SK-N-SH (cell line): Measurements from ENCODE around the gene MEIS2. TPM values are rescaled to one million over a fixed set of nuclear protein-coding genes. Genes with fewer than 3 reads are reported as not detected.

Source experiments
- CTCF ChIA-PET: fragments of 300-600, 350-600 bp; formaldehyde crosslinking; extraction: SDS; loops from one replicate; lab custom pipeline; 2021; lab: Yijun Ruan, JAX
- POLR2A ChIA-PET: fragments of 350-600 bp; sonication (Branson Sonifier 250); formaldehyde crosslinking; extraction: SDS; loops from one replicate; lab custom pipeline; 2020; ENCODE audit warnings: antibody characterized with exemption, inconsistent platforms; lab: Yijun Ruan, JAX
- DNase-seq: peaks from one replicate; pipeline ENCODE4 v3.0.0; 2012
- H2AFZ ChIP-seq: fragments of 200-600 bp; sonication (generic); 2 replicates; pipeline ENCODE4 v1.8.1; 2016; ENCODE audit warnings: antibody characterized with exemption, mild to moderate bottlenecking, low read depth
- H3F3A ChIP-seq: fragments of 200-600 bp; sonication (generic); replicated peaks from 2 replicates; pipeline ENCODE3; 2016; ENCODE audit warnings: antibody characterized with exemption, mild to moderate bottlenecking; ENCODE audit not compliant: insufficient read depth
- H3K27ac ChIP-seq, 2 experiments: fragments of 200-500 bp in 1 of 2; fragments of 200-600 bp in 1 of 2; sonication (Bioruptor generic) in 1 of 2; sonication (generic), shearing (Covaris generic) in 1 of 2; 2 replicates each; pipeline versions ENCODE4 v1.5.1 to v1.6.1; 2014 to 2016; ENCODE audit warnings: low read depth in 2 of 2, inconsistent platforms in 1 of 2, low read length in 1 of 2, mild to moderate bottlenecking in 1 of 2, mixed read lengths in 1 of 2
- H3K27me3 ChIP-seq: fragments of 200-600 bp; sonication (generic), shearing (Covaris generic); 2 replicates; pipeline ENCODE4 v1.6.1; 2016; ENCODE audit warnings: mixed run types; ENCODE audit not compliant: insufficient read depth
- H3K36me3 ChIP-seq, 2 experiments: fragments of 200-500 bp in 1 of 2; fragments of 200-600 bp in 1 of 2; sonication (Bioruptor generic) in 1 of 2; sonication (generic) in 1 of 2; replicated peaks in 1 of 2; 2 replicates each; pipeline versions ENCODE3 to v1.5.1; 2014 to 2016; ENCODE audit warnings: low read length in 1 of 2, mild to moderate bottlenecking in 1 of 2; ENCODE audit not compliant: insufficient read depth in 2 of 2, control insufficient read depth in 1 of 2
- H3K4me1 ChIP-seq, 2 experiments: fragments of 200-500 bp in 1 of 2; fragments of 200-600 bp in 1 of 2; sonication (Bioruptor generic) in 1 of 2; sonication (generic), shearing (Covaris generic) in 1 of 2; 2 replicates each; pipeline versions ENCODE4 v1.5.1 to v1.6.1; 2014 to 2016; ENCODE audit warnings: low read depth in 1 of 2, low read length in 1 of 2, mixed run types in 1 of 2; ENCODE audit not compliant: insufficient read depth in 2 of 2, control insufficient read depth in 1 of 2
- H3K4me2 ChIP-seq: fragments of 200-600 bp; sonication (generic), shearing (Covaris generic); 2 replicates; pipeline ENCODE4 v1.6.1; 2017; ENCODE audit warnings: mixed run types
- H3K4me3 ChIP-seq, 2 experiments: fragments of 200-500 bp in 1 of 2; fragments of 200-600 bp in 1 of 2; sonication (Bioruptor generic) in 1 of 2; sonication (generic), shearing (Covaris generic) in 1 of 2; 2 replicates each; pipeline versions ENCODE4 v1.5.1 to v1.8.1; 2014 to 2016; ENCODE audit warnings: low read depth in 2 of 2, inconsistent platforms in 1 of 2, low read length in 1 of 2, mild to moderate bottlenecking in 1 of 2, mixed read lengths in 1 of 2, moderate library complexity in 1 of 2
- H3K79me2 ChIP-seq: fragments of 200-600 bp; sonication (generic); 2 replicates; pipeline ENCODE4 v1.8.1; 2017; ENCODE audit warnings: mild to moderate bottlenecking; ENCODE audit not compliant: insufficient read depth
- H3K9ac ChIP-seq: fragments of 200-600 bp; sonication (generic); 2 replicates; pipeline ENCODE4 v1.6.1; 2017; ENCODE audit warnings: mixed run types
- H3K9me2 ChIP-seq: fragments of 200-600 bp; sonication (generic); 2 replicates; pipeline ENCODE4 v1.6.1; 2017; ENCODE audit warnings: mixed run types
- H3K9me3 ChIP-seq: fragments of 200-600 bp; sonication (generic); 2 replicates; pipeline ENCODE4 v1.6.1; 2017; ENCODE audit warnings: mixed run types, mild to moderate bottlenecking, moderate library complexity
- H4K20me1 ChIP-seq: fragments of 200-600 bp; sonication (generic); 2 replicates; pipeline ENCODE4 v1.6.1; 2017; ENCODE audit warnings: mild to moderate bottlenecking, mixed run types; ENCODE audit not compliant: insufficient read depth
- CHD2 ChIP-seq: fragments of 150-350 bp; IDR thresholded peaks from 2 replicates; pipeline ENCODE4 v1.6.1; 2018; ENCODE audit warnings: low read length; ENCODE audit not compliant: partially characterized antibody
- CTCF ChIP-seq: fragments of 200-600 bp; sonication (generic); IDR thresholded peaks from 2 replicates; pipeline ENCODE4 v1.6.1; 2017; ENCODE audit warnings: antibody characterized with exemption, mild to moderate bottlenecking, moderate library complexity
- ELF1 ChIP-seq: IDR thresholded peaks from 2 replicates; pipeline ENCODE4 v1.4.0; 2012
- EP300 ChIP-seq, 2 experiments: IDR thresholded peaks; 2 replicates each; pipeline versions ENCODE4 v1.4.0 to v1.6.1; 2012; ENCODE audit warnings: borderline replicate concordance in 1 of 2, low read depth in 1 of 2, low read length in 1 of 2
- FOXJ3 ChIP-seq: sonication (generic); formaldehyde crosslinking; IDR thresholded peaks from 2 replicates; pipeline ENCODE4 v1.5.1; 2020; ENCODE audit warnings: mild to moderate bottlenecking, missing genetic modification reagents
- GATA2 ChIP-seq: sonication (generic); formaldehyde crosslinking; IDR thresholded peaks from 2 replicates; pipeline ENCODE4 v1.5.0; 2020; ENCODE audit warnings: mild to moderate bottlenecking, missing genetic modification reagents
- MXI1 ChIP-seq: IDR thresholded peaks from 2 replicates; pipeline ENCODE4 v1.6.1; 2012; ENCODE audit warnings: mild to moderate bottlenecking, low read depth, low read length, improper control_type of control experiment
- NFIC ChIP-seq: IDR thresholded peaks from 2 replicates; pipeline ENCODE4 v1.4.0; 2012; ENCODE audit warnings: borderline replicate concordance
- NRF1 ChIP-seq: IDR thresholded peaks from 2 replicates; pipeline ENCODE4 v1.6.1; 2012; ENCODE audit warnings: low read depth, mild to moderate bottlenecking, low read length
- RAD21 ChIP-seq: IDR thresholded peaks from 2 replicates; pipeline ENCODE4 v1.6.1; 2012; ENCODE audit warnings: mild to moderate bottlenecking, low read length
- RCOR1 ChIP-seq: fragments of 150-350 bp; IDR thresholded peaks from 2 replicates; pipeline ENCODE4 v1.6.1; 2017; ENCODE audit warnings: antibody characterized with exemption, low read length
- RFX5 ChIP-seq: IDR thresholded peaks from 2 replicates; pipeline ENCODE4 v1.6.1; 2012; ENCODE audit warnings: mild to moderate bottlenecking, improper control_type of control experiment, low read length
- SIN3A ChIP-seq: IDR thresholded peaks from 2 replicates; pipeline ENCODE4 v1.6.1; 2012; ENCODE audit warnings: low read depth, mild to moderate bottlenecking, low read length, moderate library complexity, borderline replicate concordance
- SMC3 ChIP-seq: IDR thresholded peaks from 2 replicates; pipeline ENCODE4 v1.6.1; 2012; ENCODE audit warnings: low read depth, low read length, improper control_type of control experiment
- TAF1 ChIP-seq: IDR thresholded peaks from 2 replicates; pipeline ENCODE4 v1.6.1; 2012; ENCODE audit warnings: low read depth, mild to moderate bottlenecking, low read length, moderate library complexity, borderline replicate concordance
- TCF12 ChIP-seq: IDR thresholded peaks from 2 replicates; pipeline ENCODE4 v1.4.0; 2012
- YY1 ChIP-seq: IDR thresholded peaks from 2 replicates; pipeline ENCODE4 v1.4.0; 2012; ENCODE audit warnings: low read depth, mild to moderate bottlenecking
- ZBTB33 ChIP-seq: IDR thresholded peaks from 2 replicates; pipeline ENCODE4 v1.4.0; 2012; ENCODE audit warnings: low read depth, borderline replicate concordance
- WGBS: methylation state at CpG from one replicate; pipeline ENCODE4 v1.1.6; 2017; ENCODE audit warnings: low lambda C conversion rate; 5-methylcytosine and 5-hydroxymethylcytosine counted together
- polyA plus RNA-seq, 3 experiments: library from polyadenylated mRNA; depleted of rRNA; stranded (reverse); fragments of >200 nt; gene quantifications; 2 replicates each; pipeline ENCODE4 v1.2.3, GENCODE V29; 2012

The MEIS2 gene
- polyA plus RNA-seq, 1 of the 3 experiments (the other 2 are of a cell fraction), result 146 TPM

DNA sequence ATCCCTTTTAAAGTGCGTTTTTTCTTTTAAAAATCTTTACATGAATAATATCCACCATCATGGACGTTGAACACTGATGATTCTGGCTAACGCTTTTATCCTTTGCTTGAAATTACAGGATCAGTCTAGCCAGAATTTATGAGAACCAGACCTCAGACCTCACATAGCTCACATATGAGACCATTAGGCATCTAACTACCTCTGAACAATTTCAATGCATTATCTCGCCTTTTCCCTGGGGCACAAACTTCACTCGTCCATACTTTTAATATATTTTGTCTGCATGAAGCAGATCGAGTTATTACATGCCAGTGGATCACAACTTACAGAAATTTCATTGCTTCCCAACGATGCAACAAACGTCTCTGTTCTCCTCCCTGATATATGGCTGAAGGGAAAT, 105.6 kb downstream of the MEIS2 start:
- no peaks in the 10 kb centered on the region for H3K27me3 ChIP-seq
- H3K9me3 ChIP-seq, result peaks cover 3% of the 10 kb centered on the region; the same call in 1 of the 2 replicates
- ChIA-PET CTCF (no interaction called here), POLR2A (no interaction called here)
- no peaks in the 10 kb centered on the region for H3K9me2 ChIP-seq
- peaks cover 19% of the 10 kb centered on the region; the same call in 1 of the 2 replicates for H4K20me1 ChIP-seq
- 58% methylated on average over 8 of the region's 8 CpGs for WGBS
- H3F3A ChIP-seq, result peaks cover 13% of the 10 kb centered on the region
- TF ChIP-seq GATA2 (CRISPR knock-in tag) (peak; percentile 48; the same call in 1 of the 2 replicates), YY1 (no peak), EP300 (IDR thresholded peaks at IDR 0.05; ENCODE audit: borderline replicate concordance in 1 of 2, low read depth in 1 of 2, low read length in 1 of 2) (peak in 1 of 2 experiments; percentile 74; a peak in 2 of 4 replicates), MXI1 (peak; percentile 26; the same call in 1 of the 2 replicates), RCOR1 (peak; percentile 88), RAD21 (no peak), CHD2 (peak; percentile 9)
- peaks cover 51 to 66% of the 10 kb centered on the region in 2 experiments for H3K36me3 ChIP-seq
- H3K4me2 ChIP-seq, result no peak overlapping the region
- H3K4me3 ChIP-seq, result no peak overlapping the region
- H3K9ac ChIP-seq, result no peak overlapping the region
- H3K4me1 ChIP-seq, result peaks cover 0 to 19% of the 10 kb centered on the region in 2 experiments; a peak in 2 of 4 replicates
- DNase-seq, result peak; percentile 57
- H3K27ac ChIP-seq, result peak overlapping the region in 1 of 2 experiments; percentile 86; a peak in 2 of 4 replicates
- H3K79me2 ChIP-seq, result peaks cover 60% of the 10 kb centered on the region
- no peak overlapping the region for H2AFZ ChIP-seq

- H3K9me3 ChIP-seq, result peaks cover 3% of the 10 kb centered on the region; the same call in 1 of the 2 replicates
- H3K27me3 ChIP-seq, result no peaks in the 10 kb centered on the region
- no peak overlapping the region for H3K4me3 ChIP-seq
- CTCF ChIA-PET, result no interaction called here
- WGBS, result 72% methylated on average over 5 of the region's 5 CpGs
- H3K27ac ChIP-seq, result peak overlapping the region in 1 of 2 experiments; percentile 53; a peak in 2 of 4 replicates
- peaks cover 8% of the 10 kb centered on the region; the same call in 1 of the 2 replicates for H4K20me1 ChIP-seq
- peaks cover 23% of the 10 kb centered on the region for H3F3A ChIP-seq
- H3K4me1 ChIP-seq, result peaks cover 0 to 19% of the 10 kb centered on the region in 2 experiments; a peak in 2 of 4 replicates
- DNase-seq, result peak; percentile 21
- POLR2A ChIA-PET, result no interaction called here
- no peak overlapping the region for H3K4me2 ChIP-seq
- TF ChIP-seq EP300 (IDR thresholded peaks at IDR 0.05; ENCODE audit: borderline replicate concordance in 1 of 2, low read depth in 1 of 2, low read length in 1 of 2), result no peak
- TF ChIP-seq GATA2 (CRISPR knock-in tag), result peak; percentile 44
- peaks cover 63% of the 10 kb centered on the region for H3K79me2 ChIP-seq
- no peak overlapping the region for H2AFZ ChIP-seq
- H3K9ac ChIP-seq, result no peak overlapping the region
- H3K9me2 ChIP-seq, result no peaks in the 10 kb centered on the region
- peaks cover 73 to 74% of the 10 kb centered on the region in 2 experiments for H3K36me3 ChIP-seq
Measured at GRCh38 chr15:36992454-36992853, 107.9 kb downstream of the MEIS2 start.

GRCh38 chr15:36988947-36989346, 111.4 kb downstream of the MEIS2 start:
- no peaks in the 10 kb centered on the region for H3K9me2 ChIP-seq
- DNase-seq, result no peak
- no peaks in the 10 kb centered on the region for H3K27me3 ChIP-seq
- no peak overlapping the region for H3K4me2 ChIP-seq
- H3K79me2 ChIP-seq, result peaks cover 47% of the 10 kb centered on the region
- peaks cover 0 to 6% of the 10 kb centered on the region in 2 experiments; a peak in 2 of 4 replicates for H3K4me1 ChIP-seq
- H3K9me3 ChIP-seq, result peaks cover 20% of the 10 kb centered on the region
- H3K27ac ChIP-seq, result peak overlapping the region in 1 of 2 experiments; percentile 55; a peak in 2 of 4 replicates
- peaks cover 83 to 92% of the 10 kb centered on the region in 2 experiments for H3K36me3 ChIP-seq
- H2AFZ ChIP-seq, result no peak overlapping the region
- peaks cover 37% of the 10 kb centered on the region for H3F3A ChIP-seq
- ChIA-PET POLR2A (no interaction called here), CTCF (no interaction called here)
- H4K20me1 ChIP-seq, result no peaks in the 10 kb centered on the region; the same call in 1 of the 2 replicates
- H3K9ac ChIP-seq, result no peak overlapping the region
- H3K4me3 ChIP-seq, result no peak overlapping the region
- TF ChIP-seq ELF1 (no peak), SIN3A (no peak), NFIC (no peak), ZBTB33 (no peak), NRF1 (no peak), TAF1 (no peak), GATA2 (CRISPR knock-in tag) (no peak), RFX5 (no peak), FOXJ3 (CRISPR knock-in tag) (no peak), TCF12 (no peak), SMC3 (no peak), CTCF (no peak)
